SK-N-SH treated with all-trans-retinoic acid at 6 μM for 48 hours (cell line): ENCODE results near the gene TMEM131.

Source experiments
- ATAC-seq: fragments of 200-7000 bp; cut with Tn5 transposase; 3 replicates; pipeline ENCODE4 v1.9.1; 2020; ENCODE audit warnings: mild to moderate bottlenecking, moderate library complexity
- ARNTL ChIP-seq: fragments of 450-650 bp; formaldehyde crosslinking; IDR thresholded peaks from 2 replicates; pipeline ENCODE4 v1.5.0; 2020; ENCODE audit warnings: low read depth, mild to moderate bottlenecking, moderate library complexity, borderline replicate concordance
- BACH2 ChIP-seq: fragments of 250-450 bp; sonication (Bioruptor Pico); IDR thresholded peaks from 2 replicates; pipeline ENCODE4 v1.9.0; 2021; ENCODE audit warnings: mild to moderate bottlenecking, borderline replicate concordance
- CSDC2 ChIP-seq: fragments of 250-450 bp; sonication (Bioruptor Pico); IDR thresholded peaks from 2 replicates; pipeline ENCODE4 v1.5.0; 2020; ENCODE audit warnings: mild to moderate bottlenecking, moderate library complexity
- CSRNP3 ChIP-seq: fragments of 250-450 bp; sonication (Bioruptor Pico); IDR thresholded peaks from 2 replicates; pipeline ENCODE4 v1.5.1; 2021; ENCODE audit warnings: mild to moderate bottlenecking, moderate library complexity
- ESRRG ChIP-seq: fragments of 250-450 bp; sonication (Bioruptor Pico); IDR thresholded peaks from 2 replicates; pipeline ENCODE4 v1.6.1; 2021; ENCODE audit warnings: mild to moderate bottlenecking
- GLIS3 ChIP-seq: fragments of 250-450 bp; sonication (Bioruptor Pico); IDR thresholded peaks from 2 replicates; pipeline ENCODE4 v1.5.0; 2020; ENCODE audit warnings: mild to moderate bottlenecking, moderate library complexity
- ISL1 ChIP-seq: fragments of 250-450 bp; sonication (Bioruptor Pico); IDR thresholded peaks from 2 replicates; pipeline ENCODE4 v2.1.2; 2022; ENCODE audit warnings: mild to moderate bottlenecking, moderate library complexity
- PATZ1 ChIP-seq: fragments of 250-450 bp; sonication (Bioruptor Pico); IDR thresholded peaks from 2 replicates; pipeline ENCODE4 v1.8.0; 2020; ENCODE audit warnings: mild to moderate bottlenecking, moderate library complexity, borderline replicate concordance
- PPARA ChIP-seq: fragments of 250-450 bp; sonication (Bioruptor Pico); IDR thresholded peaks from 2 replicates; pipeline ENCODE4 v1.5.0; 2020; ENCODE audit warnings: mild to moderate bottlenecking, borderline replicate concordance
- RARB ChIP-seq: fragments of 250-450 bp; sonication (Bioruptor Pico); IDR thresholded peaks from 2 replicates; pipeline ENCODE4 v1.8.0; 2021; ENCODE audit warnings: mild to moderate bottlenecking, moderate library complexity
- SNAI2 ChIP-seq: fragments of 250-450 bp; sonication (Bioruptor Pico); IDR thresholded peaks from 2 replicates; pipeline ENCODE4 v1.5.0; 2020; ENCODE audit warnings: mild to moderate bottlenecking, moderate library complexity
- TCF4 ChIP-seq: fragments of 250-450 bp; sonication (Bioruptor Pico); IDR thresholded peaks from 2 replicates; pipeline ENCODE4 v1.8.0; 2021; ENCODE audit warnings: mild to moderate bottlenecking, moderate library complexity, borderline replicate concordance
- TOX ChIP-seq: fragments of 250-450 bp; sonication (Bioruptor Pico); IDR thresholded peaks from 2 replicates; pipeline ENCODE4 v1.8.0; 2021; ENCODE audit warnings: mild to moderate bottlenecking, moderate library complexity, borderline replicate concordance
- TSHZ2 ChIP-seq: fragments of 250-450 bp; sonication (Bioruptor Pico); IDR thresholded peaks from 2 replicates; pipeline ENCODE4 v1.5.0; 2020; ENCODE audit warnings: mild to moderate bottlenecking, moderate library complexity
- ZFP3 ChIP-seq: fragments of 250-450 bp; sonication (Bioruptor Pico); IDR thresholded peaks from 2 replicates; pipeline ENCODE4 v1.5.0; 2020; ENCODE audit warnings: mild to moderate bottlenecking, moderate library complexity
- ZFP30 ChIP-seq: fragments of 450-650 bp; formaldehyde crosslinking; IDR thresholded peaks from 2 replicates; pipeline ENCODE4 v1.5.0; 2022; ENCODE audit warnings: mild to moderate bottlenecking, moderate library complexity
- ZNF565 ChIP-seq: fragments of 450-650 bp; formaldehyde crosslinking; conservative IDR thresholded peaks from 2 replicates; pipeline ENCODE4 v1.5.0; 2020; ENCODE audit warnings: low read depth, mild to moderate bottlenecking, moderate library complexity
- ZNF70 ChIP-seq: fragments of 450-650 bp; formaldehyde crosslinking; IDR thresholded peaks from 2 replicates; pipeline ENCODE4 v1.5.0; 2020; ENCODE audit warnings: mild to moderate bottlenecking, moderate library complexity
- ZNF8 ChIP-seq: fragments of 450-650 bp; formaldehyde crosslinking; IDR thresholded peaks from 2 replicates; pipeline ENCODE4 v1.5.0; 2020; ENCODE audit warnings: mild to moderate bottlenecking, moderate library complexity
- TF ChIP-seq, protein P1 (sequence below): fragments of 250-450 bp; sonication (Bioruptor Pico); IDR thresholded peaks from 2 replicates; pipeline ENCODE4 v1.8.0; 2021; ENCODE audit warnings: low read depth, mild to moderate bottlenecking, moderate library complexity, borderline replicate concordance
- TF ChIP-seq, protein P2 (sequence below): fragments of 250-450 bp; sonication (Bioruptor Pico); IDR thresholded peaks from 2 replicates; pipeline ENCODE4 v1.5.1; 2020; ENCODE audit warnings: low read depth, mild to moderate bottlenecking, moderate library complexity

Gene TMEM131

DNA sequence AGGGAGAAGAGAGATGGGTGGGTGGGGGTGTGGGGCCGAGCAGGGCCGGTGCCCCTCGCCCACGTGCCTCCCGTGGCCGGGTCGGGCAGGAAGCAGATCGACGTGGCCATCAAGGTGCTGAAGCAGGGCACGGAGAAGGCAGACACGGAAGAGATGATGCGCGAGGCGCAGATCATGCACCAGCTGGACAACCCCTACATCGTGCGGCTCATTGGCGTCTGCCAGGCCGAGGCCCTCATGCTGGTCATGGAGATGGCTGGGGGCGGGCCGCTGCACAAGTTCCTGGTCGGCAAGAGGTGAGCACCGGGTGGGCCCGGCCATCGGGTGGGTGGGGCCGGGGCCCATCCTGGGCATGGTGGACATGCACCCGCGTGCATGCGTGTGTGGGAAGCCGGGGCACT, 260.6 kb downstream of the TMEM131 start:
- TF ChIP-seq ZFP3 (CRISPR knock-in tag) (no peak), TSHZ2 (CRISPR knock-in tag) (no peak), PPARA (CRISPR knock-in tag) (no peak), SNAI2 (CRISPR knock-in tag) (no peak), PATZ1 (no peak), RARB (CRISPR knock-in tag) (no peak), ARNTL (no peak), ZNF8 (CRISPR knock-in tag) (no peak), ZNF70 (CRISPR knock-in tag) (no peak), ZNF565 (CRISPR knock-in tag) (no peak), GLIS3 (no peak), TCF4 (CRISPR knock-in tag) (no peak), ISL1 (no peak), ESRRG (no peak), CSRNP3 (CRISPR knock-in tag) (no peak), CSDC2 (CRISPR knock-in tag) (no peak), ZFP30 (CRISPR knock-in tag) (no peak), TOX (CRISPR knock-in tag) (no peak)
- TF ChIP-seq, protein P1, sequence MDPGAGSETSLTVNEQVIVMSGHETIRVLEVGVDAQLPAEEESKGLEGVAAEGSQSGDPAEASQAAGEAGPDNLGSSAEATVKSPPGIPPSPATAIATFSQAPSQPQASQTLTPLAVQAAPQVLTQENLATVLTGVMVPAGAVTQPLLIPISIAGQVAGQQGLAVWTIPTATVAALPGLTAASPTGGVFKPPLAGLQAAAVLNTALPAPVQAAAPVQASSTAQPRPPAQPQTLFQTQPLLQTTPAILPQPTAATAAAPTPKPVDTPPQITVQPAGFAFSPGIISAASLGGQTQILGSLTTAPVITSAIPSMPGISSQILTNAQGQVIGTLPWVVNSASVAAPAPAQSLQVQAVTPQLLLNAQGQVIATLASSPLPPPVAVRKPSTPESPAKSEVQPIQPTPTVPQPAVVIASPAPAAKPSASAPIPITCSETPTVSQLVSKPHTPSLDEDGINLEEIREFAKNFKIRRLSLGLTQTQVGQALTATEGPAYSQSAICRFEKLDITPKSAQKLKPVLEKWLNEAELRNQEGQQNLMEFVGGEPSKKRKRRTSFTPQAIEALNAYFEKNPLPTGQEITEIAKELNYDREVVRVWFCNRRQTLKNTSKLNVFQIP (CRISPR knock-in tag), result no peak
- TF ChIP-seq, all 23 proteins: peak for 0

GRCh38 chr2:97734061-97735051, 261.4 kb downstream of the TMEM131 start:
- TF ChIP-seq GLIS3, result no peak
- no peak for ATAC-seq

More for the DNA sequence above, 260.6 kb downstream of the TMEM131 start:
- ATAC-seq, result no peak

DNA sequence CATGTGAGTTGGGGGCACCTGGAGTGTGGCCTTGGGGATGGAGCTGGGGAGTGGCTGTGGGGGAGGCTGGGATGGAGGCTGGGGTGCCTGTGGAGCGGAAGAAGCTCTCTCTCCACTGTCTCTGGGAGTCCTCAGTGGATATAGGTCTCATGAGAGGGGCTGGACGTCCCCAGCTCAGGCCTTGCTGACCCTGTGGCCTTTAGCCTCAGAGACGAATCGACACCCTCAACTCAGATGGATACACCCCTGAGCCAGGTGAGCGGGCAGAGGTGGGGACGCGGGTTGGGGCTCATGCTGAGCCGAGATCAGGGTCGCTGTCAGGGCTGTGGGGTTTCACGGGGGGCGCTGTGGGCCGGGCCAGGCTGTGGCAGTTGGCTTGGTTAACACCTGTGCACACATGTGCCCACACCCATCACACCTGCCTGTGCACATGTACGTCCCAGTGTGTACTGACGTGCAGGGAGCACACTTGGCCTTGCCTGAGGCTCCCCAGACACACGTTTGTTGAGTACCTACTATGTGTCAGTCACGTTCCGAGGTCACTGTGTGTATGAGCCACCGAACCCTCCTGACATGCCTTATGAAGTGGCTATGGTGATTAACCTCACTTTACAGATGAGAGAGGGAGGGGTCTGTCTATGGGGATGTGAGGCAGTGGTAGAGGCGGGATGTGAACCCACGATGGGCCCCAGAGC, 262.3 kb downstream of the TMEM131 start:
- ATAC-seq, result no peak
- TF ChIP-seq ISL1 (no peak), TSHZ2 (CRISPR knock-in tag) (no peak), ZFP3 (CRISPR knock-in tag) (no peak), BACH2 (CRISPR knock-in tag) (no peak), ZNF70 (CRISPR knock-in tag) (no peak), ZNF8 (CRISPR knock-in tag) (no peak), PATZ1 (no peak)
- TF ChIP-seq, protein P2, sequence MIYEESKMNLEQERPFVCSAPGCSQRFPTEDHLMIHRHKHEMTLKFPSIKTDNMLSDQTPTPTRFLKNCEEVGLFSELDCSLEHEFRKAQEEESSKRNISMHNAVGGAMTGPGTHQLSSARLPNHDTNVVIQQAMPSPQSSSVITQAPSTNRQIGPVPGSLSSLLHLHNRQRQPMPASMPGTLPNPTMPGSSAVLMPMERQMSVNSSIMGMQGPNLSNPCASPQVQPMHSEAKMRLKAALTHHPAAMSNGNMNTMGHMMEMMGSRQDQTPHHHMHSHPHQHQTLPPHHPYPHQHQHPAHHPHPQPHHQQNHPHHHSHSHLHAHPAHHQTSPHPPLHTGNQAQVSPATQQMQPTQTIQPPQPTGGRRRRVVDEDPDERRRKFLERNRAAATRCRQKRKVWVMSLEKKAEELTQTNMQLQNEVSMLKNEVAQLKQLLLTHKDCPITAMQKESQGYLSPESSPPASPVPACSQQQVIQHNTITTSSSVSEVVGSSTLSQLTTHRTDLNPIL (CRISPR knock-in tag), result no peak
